Mesenchymal stem cell (in vitro differentiated cells and primary cell): ENCODE measurements around the gene SIAH3.

Experiments used
- DNase-seq: peaks from one replicate; pipeline ENCODE4 v3.0.0-alpha.2; 2013
- H2AFZ ChIP-seq: one replicate; pipeline ENCODE4 v1.6.1; 2013; ENCODE audit warnings: low read depth, mild to moderate bottlenecking, control low read depth, inconsistent platforms, low read length, moderate library complexity
- H2AK5ac ChIP-seq: 2 replicates; pipeline ENCODE4 v1.6.1; 2013; ENCODE audit warnings: low read length, moderate library complexity, mild to moderate bottlenecking, inconsistent platforms; ENCODE audit not compliant: severe bottlenecking
- H2BK120ac ChIP-seq: one replicate; pipeline ENCODE4 v1.6.1; 2013; ENCODE audit warnings: low read depth, mild to moderate bottlenecking, inconsistent platforms, low read length, moderate library complexity
- H2BK12ac ChIP-seq, 2 experiments: one replicate each; pipeline ENCODE4 v1.6.1; 2013; ENCODE audit warnings: inconsistent platforms in 2 of 2, low read length in 2 of 2, mild to moderate bottlenecking in 2 of 2, moderate library complexity in 2 of 2, control low read depth in 1 of 2
- H2BK15ac ChIP-seq: one replicate; pipeline ENCODE4 v1.6.1; 2013; ENCODE audit warnings: mild to moderate bottlenecking, low read depth, inconsistent platforms; ENCODE audit not compliant: poor library complexity, severe bottlenecking
- H2BK5ac ChIP-seq: 2 replicates; pipeline ENCODE4 v1.6.1; 2013; ENCODE audit warnings: low read depth, mild to moderate bottlenecking, low read length, control low read depth, inconsistent platforms; ENCODE audit not compliant: poor library complexity, severe bottlenecking
- H3K14ac ChIP-seq, 2 experiments: one replicate each; pipeline ENCODE4 v1.6.1; 2013; ENCODE audit warnings: inconsistent platforms in 2 of 2, low read length in 2 of 2, control low read depth in 1 of 2, mild to moderate bottlenecking in 1 of 2, moderate library complexity in 1 of 2
- H3K18ac ChIP-seq, 2 experiments: one replicate each; pipeline ENCODE4 v1.6.1; 2013; ENCODE audit warnings: inconsistent platforms in 2 of 2, low read length in 2 of 2, control low read depth in 1 of 2, low read depth in 1 of 2, mild to moderate bottlenecking in 1 of 2
- H3K23ac ChIP-seq, 2 experiments: one replicate each; pipeline ENCODE4 v1.6.1; 2013; ENCODE audit warnings: inconsistent platforms in 2 of 2, low read length in 2 of 2, mild to moderate bottlenecking in 2 of 2, moderate library complexity in 2 of 2, control low read depth in 1 of 2
- H3K27ac ChIP-seq: 2 replicates; pipeline ENCODE4 v1.5.1; 2013; ENCODE audit warnings: mild to moderate bottlenecking, moderate library complexity, low read length, control low read depth, inconsistent platforms; ENCODE audit not compliant: poor library complexity, severe bottlenecking
- H3K27me3 ChIP-seq, 2 experiments: 2 replicates each; pipeline versions ENCODE4 v1.6.1 to v1.7.0; 2013; ENCODE audit warnings: low read length in 2 of 2, mild to moderate bottlenecking in 2 of 2, moderate library complexity in 2 of 2, control low read depth in 1 of 2, inconsistent platforms in 1 of 2; ENCODE audit not compliant: control insufficient read depth in 1 of 2, insufficient read depth in 1 of 2
- H3K36me3 ChIP-seq, 2 experiments: 2 replicates each; pipeline versions ENCODE4 v1.6.1 to v1.7.0; 2013; ENCODE audit warnings: low read length in 2 of 2, control low read depth in 1 of 2, inconsistent platforms in 1 of 2, low read depth in 1 of 2, mild to moderate bottlenecking in 1 of 2; ENCODE audit not compliant: insufficient read depth in 2 of 2, control insufficient read depth in 1 of 2
- H3K4ac ChIP-seq, 2 experiments: one replicate each; pipeline ENCODE4 v1.6.1; 2013; ENCODE audit warnings: inconsistent platforms in 2 of 2, low read length in 2 of 2, mild to moderate bottlenecking in 2 of 2, moderate library complexity in 2 of 2, control low read depth in 1 of 2, low read depth in 1 of 2
- H3K4me1 ChIP-seq: 2 replicates; pipeline ENCODE4 v1.6.1; 2013; ENCODE audit warnings: low read depth, low read length, control low read depth; ENCODE audit not compliant: control insufficient read depth, insufficient read depth
- H3K4me2 ChIP-seq: 2 replicates; pipeline ENCODE4 v1.6.1; 2013; ENCODE audit warnings: low read length, mild to moderate bottlenecking, inconsistent platforms; ENCODE audit not compliant: poor library complexity, severe bottlenecking
- H3K4me3 ChIP-seq, 2 experiments: 2 replicates each; pipeline versions ENCODE4 v1.5.1 to v1.7.0; 2013; ENCODE audit warnings: low read length in 2 of 2, mild to moderate bottlenecking in 2 of 2, control low read depth in 1 of 2, low read depth in 1 of 2; ENCODE audit not compliant: insufficient read depth in 1 of 2
- H3K79me1 ChIP-seq: replicated peaks from 2 replicates; pipeline ENCODE4 v1.6.1; 2013; ENCODE audit warnings: mild to moderate bottlenecking, control low read depth, low read length, inconsistent platforms; ENCODE audit not compliant: poor library complexity, severe bottlenecking
- H3K9ac ChIP-seq: 2 replicates; pipeline ENCODE4 v1.7.0; 2013; ENCODE audit warnings: mild to moderate bottlenecking, low read length, moderate library complexity
- H3K9me3 ChIP-seq: 2 replicates; pipeline ENCODE4 v1.7.0; 2013; ENCODE audit warnings: mild to moderate bottlenecking, low read length; ENCODE audit not compliant: control insufficient read depth
- H4K8ac ChIP-seq: one replicate; pipeline ENCODE4 v1.6.1; 2013; ENCODE audit warnings: inconsistent platforms, mild to moderate bottlenecking, low read length, moderate library complexity
- H4K91ac ChIP-seq: one replicate; pipeline ENCODE4 v1.6.1; 2013; ENCODE audit warnings: mild to moderate bottlenecking, low read length, inconsistent platforms
- WGBS: methylation state at CpG from one replicate; pipeline ENCODE4 v1.1.7; 2013; ENCODE audit warnings: mixed read lengths; 5-methylcytosine and 5-hydroxymethylcytosine counted together

SIAH3 gene

GRCh38 chr13:45831851-45832250 lies 19.7 kb downstream of the SIAH3 start:
- no peak overlapping the region for H3K27ac ChIP-seq
- H3K4me1 ChIP-seq = peaks cover 8% of the 10 kb centered on the region
- H3K4me2 ChIP-seq = no peak overlapping the region
- H3K9me3 ChIP-seq = no peaks in the 10 kb centered on the region
- no peak overlapping the region for H3K4me3 ChIP-seq
- no peak overlapping the region for H2AFZ ChIP-seq
- H3K14ac ChIP-seq = no peak overlapping the region
- no peak overlapping the region for H2BK5ac ChIP-seq
- no peak overlapping the region for H2BK12ac ChIP-seq
- no peak overlapping the region for H4K91ac ChIP-seq
- no peak overlapping the region for H3K23ac ChIP-seq
- no peak overlapping the region for H2BK120ac ChIP-seq
- H4K8ac ChIP-seq = no peak overlapping the region
- no peak overlapping the region for H3K18ac ChIP-seq
- no peak overlapping the region for H2BK15ac ChIP-seq
- no peaks in the 10 kb centered on the region for H3K79me1 ChIP-seq
- no peaks in the 10 kb centered on the region for H3K36me3 ChIP-seq
- H3K4ac ChIP-seq = no peak overlapping the region
- H3K9ac ChIP-seq = no peak overlapping the region
- H3K27me3 ChIP-seq = peaks cover 0 to 42% of the 10 kb centered on the region in 2 experiments
- 92% methylated on average over 4 of the region's 4 CpGs for WGBS
- H2AK5ac ChIP-seq = no peak overlapping the region
- DNase-seq = no peak

GRCh38 chr13:45830121-45830520 lies 21.4 kb downstream of the SIAH3 start:
- Histone ChIP-seq H3K27ac (no peak overlapping the region), H2BK120ac (no peak overlapping the region), H4K8ac (no peak overlapping the region), H3K4ac (no peak overlapping the region), H2BK15ac (no peak overlapping the region), H3K4me1 (peaks cover 8% of the 10 kb centered on the region), H3K36me3 (no peaks in the 10 kb centered on the region), H2BK5ac (no peak overlapping the region), H3K79me1 (no peaks in the 10 kb centered on the region), H3K27me3 (peaks cover 0 to 33% of the 10 kb centered on the region in 2 experiments), H3K23ac (no peak overlapping the region), H3K18ac (no peak overlapping the region), H2AK5ac (no peak overlapping the region), H3K14ac (no peak overlapping the region), H3K9me3 (no peaks in the 10 kb centered on the region), H3K4me2 (no peak overlapping the region), H2BK12ac (no peak overlapping the region), H3K4me3 (no peak overlapping the region), H2AFZ (no peak overlapping the region), H3K9ac (no peak overlapping the region), H4K91ac (no peak overlapping the region)
- DNase-seq = no peak
- 91% methylated on average over 5 of the region's 5 CpGs for WGBS

- Histone ChIP-seq H3K27ac (no peak overlapping the region), H3K23ac (no peak overlapping the region), H3K4me3 (no peak overlapping the region), H2AFZ (no peak overlapping the region), H3K4me2 (no peak overlapping the region), H3K14ac (no peak overlapping the region), H2BK5ac (no peak overlapping the region), H3K79me1 (no peaks in the 10 kb centered on the region), H2BK15ac (no peak overlapping the region), H3K18ac (no peak overlapping the region), H2BK120ac (no peak overlapping the region), H3K4me1 (peaks cover 2% of the 10 kb centered on the region), H3K9me3 (no peaks in the 10 kb centered on the region), H3K9ac (no peak overlapping the region), H3K27me3 (peaks cover 0 to 33% of the 10 kb centered on the region in 2 experiments), H3K36me3 (no peaks in the 10 kb centered on the region), H4K91ac (no peak overlapping the region), H3K4ac (no peak overlapping the region), H2BK12ac (no peak overlapping the region), H4K8ac (no peak overlapping the region), H2AK5ac (no peak overlapping the region)
- WGBS = 89% methylated on average over 6 of the region's 6 CpGs
- no peak for DNase-seq
Observed at GRCh38 chr13:45828256-45828968, 23.1 kb downstream of the SIAH3 start.

GRCh38 chr13:45827318-45827717 lies 24.2 kb downstream of the SIAH3 start:
- no peak for DNase-seq
- Histone ChIP-seq H3K27me3 (peaks cover 0 to 31% of the 10 kb centered on the region in 2 experiments), H2BK15ac (no peak overlapping the region), H3K9ac (no peak overlapping the region), H2BK12ac (no peak overlapping the region), H3K14ac (no peak overlapping the region), H3K4me1 (no peaks in the 10 kb centered on the region), H3K4ac (no peak overlapping the region), H3K23ac (no peak overlapping the region), H3K27ac (no peak overlapping the region), H3K36me3 (no peaks in the 10 kb centered on the region), H4K8ac (no peak overlapping the region), H4K91ac (no peak overlapping the region), H2AFZ (no peak overlapping the region), H3K18ac (no peak overlapping the region), H2BK120ac (no peak overlapping the region), H3K9me3 (no peaks in the 10 kb centered on the region), H3K4me3 (no peak overlapping the region), H3K79me1 (no peaks in the 10 kb centered on the region), H2BK5ac (no peak overlapping the region), H3K4me2 (no peak overlapping the region), H2AK5ac (no peak overlapping the region)
